Measurements from ENCODE around the gene PUM1.

PUM1 gene

GRCh38 chr1:30984991-30985503 is 80.5 kb downstream of the PUM1 start:
- TF ChIP-seq, protein P1, sequence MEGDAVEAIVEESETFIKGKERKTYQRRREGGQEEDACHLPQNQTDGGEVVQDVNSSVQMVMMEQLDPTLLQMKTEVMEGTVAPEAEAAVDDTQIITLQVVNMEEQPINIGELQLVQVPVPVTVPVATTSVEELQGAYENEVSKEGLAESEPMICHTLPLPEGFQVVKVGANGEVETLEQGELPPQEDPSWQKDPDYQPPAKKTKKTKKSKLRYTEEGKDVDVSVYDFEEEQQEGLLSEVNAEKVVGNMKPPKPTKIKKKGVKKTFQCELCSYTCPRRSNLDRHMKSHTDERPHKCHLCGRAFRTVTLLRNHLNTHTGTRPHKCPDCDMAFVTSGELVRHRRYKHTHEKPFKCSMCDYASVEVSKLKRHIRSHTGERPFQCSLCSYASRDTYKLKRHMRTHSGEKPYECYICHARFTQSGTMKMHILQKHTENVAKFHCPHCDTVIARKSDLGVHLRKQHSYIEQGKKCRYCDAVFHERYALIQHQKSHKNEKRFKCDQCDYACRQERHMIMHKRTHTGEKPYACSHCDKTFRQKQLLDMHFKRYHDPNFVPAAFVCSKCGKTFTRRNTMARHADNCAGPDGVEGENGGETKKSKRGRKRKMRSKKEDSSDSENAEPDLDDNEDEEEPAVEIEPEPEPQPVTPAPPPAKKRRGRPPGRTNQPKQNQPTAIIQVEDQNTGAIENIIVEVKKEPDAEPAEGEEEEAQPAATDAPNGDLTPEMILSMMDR (IDR thresholded peaks at IDR 0.05; ENCODE audit: borderline replicate concordance, insufficient read depth, low read depth, low read length) = no peak
- H3K4me3 ChIP-seq (ENCODE audit: low read depth, low read length) = no peak overlapping the region

- no peak overlapping the region for H3K4me3 ChIP-seq (ENCODE audit: low read depth, low read length)
- TF ChIP-seq, protein P1 (IDR thresholded peaks at IDR 0.05; ENCODE audit: borderline replicate concordance, insufficient read depth, low read depth, low read length) = no peak
Measured at GRCh38 chr1:30984165-30984889, 81.2 kb downstream of the PUM1 start.

- H3K4me3 ChIP-seq (ENCODE audit: low read depth, low read length) = no peak overlapping the region
- TF ChIP-seq, protein P1 (IDR thresholded peaks at IDR 0.05; ENCODE audit: borderline replicate concordance, insufficient read depth, low read depth, low read length) = no peak
Measured at GRCh38 chr1:30982937-30983336, 82.6 kb downstream of the PUM1 start.

- TF ChIP-seq, protein P1 (IDR thresholded peaks at IDR 0.05; ENCODE audit: borderline replicate concordance, insufficient read depth, low read depth, low read length) = no peak
- no peak overlapping the region for H3K4me3 ChIP-seq (ENCODE audit: low read depth, low read length)
Measured at GRCh38 chr1:30982431-30982830, 83.1 kb downstream of the PUM1 start.

DNA sequence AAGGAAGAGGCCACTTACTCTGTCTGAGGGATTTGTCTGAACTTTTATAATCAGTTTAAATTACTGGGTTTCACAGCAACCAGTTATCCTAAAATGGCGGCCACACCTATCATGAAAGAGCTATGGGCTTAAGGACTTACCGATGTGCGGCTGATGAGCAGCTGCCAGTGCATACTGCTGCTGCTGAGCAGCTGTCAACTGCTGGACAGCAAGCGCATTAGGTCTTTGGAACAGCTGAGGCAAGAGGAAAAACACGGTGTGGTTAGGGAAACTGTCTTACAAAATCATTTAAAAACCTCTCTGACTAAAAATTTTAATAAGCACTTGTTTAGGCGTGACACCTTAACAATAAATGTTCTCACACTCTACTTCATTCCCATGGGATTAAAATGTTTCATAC is 84.3 kb downstream of the PUM1 start:
- TF ChIP-seq, protein P1 (IDR thresholded peaks at IDR 0.05; ENCODE audit: borderline replicate concordance, insufficient read depth, low read depth, low read length) = no peak

DNA sequence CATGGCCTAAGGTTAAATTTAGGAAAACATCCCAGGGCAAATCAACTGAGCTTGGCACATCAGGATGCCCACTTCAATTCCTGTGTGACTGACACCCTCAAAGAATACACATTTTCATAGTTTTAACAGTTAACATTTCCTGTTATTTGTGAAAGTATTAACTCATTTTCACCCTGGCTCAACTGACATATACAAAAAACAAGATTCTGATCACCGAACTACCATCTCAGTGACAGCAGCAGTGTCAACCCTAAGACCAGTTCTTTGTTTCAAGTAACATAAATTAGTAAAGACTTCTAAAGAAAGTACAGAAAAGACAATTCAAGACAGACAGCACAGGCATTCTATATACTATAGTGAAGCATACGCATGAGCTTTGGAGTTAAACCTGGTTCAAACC is 88.0 kb downstream of the PUM1 start:
- no peak overlapping the region for H3K4me3 ChIP-seq (ENCODE audit: low read depth, low read length)
- TF ChIP-seq, protein P1 (IDR thresholded peaks at IDR 0.05; ENCODE audit: borderline replicate concordance, insufficient read depth, low read depth, low read length) = no peak

More for the DNA sequence above, 84.3 kb downstream of the PUM1 start:
- H3K4me3 ChIP-seq (ENCODE audit: low read depth, low read length) = no peak overlapping the region

GRCh38 chr1:30977105-30977504 is 88.4 kb downstream of the PUM1 start:
- TF ChIP-seq, protein P1 (IDR thresholded peaks at IDR 0.05; ENCODE audit: borderline replicate concordance, insufficient read depth, low read depth, low read length) = no peak
- no peak overlapping the region for H3K4me3 ChIP-seq (ENCODE audit: low read depth, low read length)

Measured in GM12875 (cell line).